ENCODE data around the gene CYP19A1. TPM values are rescaled to one million over a fixed set of nuclear protein-coding genes. Genes with fewer than 3 reads are reported as not detected.

Gene CYP19A1
- polyA plus RNA-seq (2013, experiment 1 of 2; ENCODE audit: insufficient read length): 0.19 TPM
- polyA plus RNA-seq (2013, experiment 2 of 2; ENCODE audit: insufficient read length): 0.22 TPM

DNA sequence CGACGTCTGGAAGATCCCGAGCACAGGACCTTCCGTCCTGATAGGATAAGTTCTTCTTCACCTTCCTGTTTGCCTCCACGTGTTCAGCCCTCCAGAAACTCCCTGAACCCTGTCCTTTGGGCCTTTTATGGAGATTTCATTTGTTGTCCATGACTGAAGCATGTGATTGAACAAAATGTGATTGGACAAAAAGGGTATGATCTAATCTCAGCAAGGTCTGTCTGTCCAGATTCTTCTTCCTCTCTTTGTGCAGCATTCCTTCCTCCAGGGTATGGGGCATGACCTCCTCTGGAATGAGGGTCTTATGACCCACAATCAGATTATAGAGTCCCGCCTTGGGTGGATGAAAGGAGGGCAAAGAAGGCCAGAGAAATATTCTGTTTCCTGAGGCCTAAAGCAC lies at the start of gene CYP19A1:
CYP19A1 (minus strand) TSS at position 101 of the 400 bp plus-strand sequence. CDS start 95,684 bp downstream, outside the sequence.
- no peak for DNase-seq

GRCh38 chr15:51387699-51388041 lies 49.3 kb upstream of the CYP19A1 start:
- no peak for DNase-seq

- DNase-seq: no peak
These were observed 48.7 kb upstream of the CYP19A1 start for GRCh38 chr15:51386960-51387698.

DNA sequence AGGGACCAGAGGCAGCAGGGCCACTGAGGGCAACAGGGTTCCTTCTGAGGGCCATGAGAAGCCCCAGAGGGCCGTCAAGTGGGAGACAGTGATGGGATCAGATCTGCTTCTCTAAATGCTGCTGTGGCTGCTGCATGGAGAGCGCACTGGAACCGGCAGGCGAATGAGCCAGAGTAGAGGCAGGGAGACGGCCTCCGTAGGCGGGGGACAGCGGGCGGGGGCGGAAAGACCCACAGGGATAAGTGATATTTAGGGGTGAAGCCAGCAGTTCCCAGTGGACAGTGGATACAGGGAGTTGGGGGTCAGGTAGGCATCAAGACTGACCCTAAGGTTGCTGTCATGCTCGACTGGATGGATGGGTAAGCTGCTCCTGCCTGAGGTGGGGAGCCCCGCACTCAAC lies 48.1 kb upstream of the CYP19A1 start:
- DNase-seq: no peak

GRCh38 chr15:51386029-51386428 lies 47.6 kb upstream of the CYP19A1 start:
- no peak for DNase-seq

DNA sequence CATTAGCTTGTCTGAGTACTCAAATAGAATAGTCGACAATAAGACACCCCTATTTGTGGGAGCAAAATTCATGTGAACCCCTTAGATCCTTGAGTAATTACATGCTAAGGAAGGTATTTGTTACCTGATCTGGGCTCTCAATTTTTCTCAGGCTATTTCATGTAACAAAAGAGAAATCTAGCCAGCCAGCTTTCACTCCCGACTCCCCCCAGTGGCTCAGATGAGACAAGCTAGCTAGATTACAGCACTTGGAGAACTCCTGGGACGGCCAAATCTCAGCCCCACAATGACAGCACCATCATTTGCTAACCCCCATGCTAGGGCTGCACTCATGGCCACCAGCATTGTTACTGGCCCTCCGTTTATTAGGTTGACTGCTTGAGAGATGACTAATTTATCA lies 44.4 kb upstream of the CYP19A1 start:
- peak; percentile 47 for DNase-seq

DNA sequence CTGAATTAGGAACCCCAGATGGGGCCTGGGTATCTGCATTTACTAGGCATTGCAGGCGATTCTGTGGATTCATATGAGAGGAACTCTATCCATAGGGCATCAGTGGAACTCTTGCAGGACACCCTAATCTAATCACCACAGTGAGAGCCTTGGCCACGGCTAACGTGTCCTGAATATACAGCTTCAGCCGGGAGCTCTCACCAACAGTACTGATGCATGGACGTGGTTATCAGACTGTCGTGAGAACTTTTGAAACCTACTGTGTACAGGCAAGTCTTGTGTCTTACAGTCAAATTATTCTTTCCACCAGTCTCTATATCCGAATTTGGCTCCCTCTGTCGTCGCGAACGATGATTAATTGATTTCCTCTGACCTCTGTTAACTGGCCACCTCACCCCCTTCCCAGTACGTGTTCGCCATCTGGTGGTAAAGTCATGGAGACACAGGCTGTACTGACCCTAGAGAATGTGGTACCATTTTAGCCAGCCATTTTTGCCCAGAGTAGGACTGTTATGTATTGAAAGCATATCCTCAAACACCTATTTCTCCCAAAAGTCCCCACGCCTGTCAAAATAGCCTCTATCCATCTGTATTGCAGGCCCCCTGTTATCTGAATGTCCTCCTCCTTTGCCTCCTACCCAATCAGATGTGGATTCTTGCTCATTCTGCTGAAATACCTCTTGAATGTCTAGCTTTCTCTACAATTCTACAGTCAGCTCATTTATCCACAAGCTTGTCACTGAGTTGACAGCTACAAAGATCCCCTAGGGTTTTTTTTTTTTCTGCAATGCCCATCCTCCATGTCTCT lies 42.8 kb upstream of the CYP19A1 start:
- DNase-seq: peak; percentile 69

GRCh38 chr15:51379390-51379789 lies 41.0 kb upstream of the CYP19A1 start:
- DNase-seq: no peak

DNA sequence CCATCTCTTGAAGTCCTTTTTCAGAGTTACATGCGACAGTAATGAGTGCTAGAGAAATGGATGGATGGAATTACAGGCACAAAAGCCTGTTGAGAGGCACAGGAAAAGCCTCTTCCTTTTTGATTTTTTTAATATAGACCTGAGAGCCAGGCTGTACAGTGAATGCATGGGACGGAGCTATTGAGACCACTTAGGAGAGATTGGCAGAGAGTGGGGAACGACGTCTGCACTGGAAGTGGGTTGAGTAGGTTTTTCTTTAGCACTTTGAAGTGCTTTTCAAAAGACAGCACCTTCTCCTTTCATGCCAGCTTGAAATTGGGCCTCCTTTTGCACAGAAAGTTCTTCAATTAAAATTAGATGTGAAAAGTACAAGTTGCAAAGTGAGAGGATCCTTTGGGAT lies 40.0 kb upstream of the CYP19A1 start:
- DNase-seq: no peak

GRCh38 chr15:51377038-51377786 lies 38.8 kb upstream of the CYP19A1 start:
- peak; percentile 43 for DNase-seq

DNA sequence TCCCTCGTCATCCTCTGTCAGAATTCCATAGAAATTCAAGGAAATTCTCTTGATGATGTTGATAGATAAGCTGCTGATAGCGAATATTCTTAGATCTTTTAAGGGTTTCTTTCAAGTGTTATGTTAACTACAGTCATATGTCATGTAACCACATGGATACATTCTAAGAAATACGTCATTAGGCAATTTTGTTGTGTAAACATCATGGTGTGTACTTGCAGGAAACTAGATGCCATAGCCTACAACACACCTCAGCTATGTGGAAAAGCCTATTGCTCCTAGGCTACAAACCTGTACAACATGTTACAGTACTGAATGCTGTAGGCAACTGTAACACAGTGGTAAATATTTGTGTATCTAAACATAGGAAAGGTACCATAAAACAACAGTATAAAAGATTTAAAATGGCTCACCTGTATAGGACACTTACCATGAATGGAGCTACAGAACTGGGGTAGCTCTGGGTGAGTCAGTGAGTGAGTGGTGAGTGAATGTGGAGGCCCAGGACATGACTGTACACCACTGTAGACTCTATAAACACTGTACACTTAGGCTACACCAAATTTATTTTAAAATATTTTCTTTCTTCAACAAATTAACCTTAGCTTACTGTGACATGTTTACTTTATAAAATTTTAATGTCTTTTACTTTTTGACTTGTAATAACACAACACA lies 37.7 kb upstream of the CYP19A1 start:
- peak; percentile 34 for DNase-seq

- no peak for DNase-seq
These were observed 35.7 kb upstream of the CYP19A1 start for GRCh38 chr15:51374131-51374530.

- DNase-seq: no peak
These were observed 32.9 kb upstream of the CYP19A1 start for GRCh38 chr15:51371266-51371665.

DNA sequence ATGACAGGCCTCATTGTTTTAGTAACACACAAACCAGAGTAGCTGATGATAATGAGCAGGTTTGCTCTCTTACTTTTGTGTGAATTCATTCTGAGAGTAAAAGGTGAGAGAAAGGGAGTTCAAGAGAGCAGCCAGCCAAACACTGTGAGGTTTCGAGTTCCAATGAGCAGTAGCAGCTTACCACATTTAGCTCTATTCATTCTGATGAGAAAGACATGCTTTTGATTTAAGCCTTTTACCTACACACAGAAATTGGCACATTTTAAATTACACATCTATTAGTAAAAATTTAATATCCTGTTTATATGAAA lies 31.0 kb upstream of the CYP19A1 start:
- DNase-seq: no peak

DNA sequence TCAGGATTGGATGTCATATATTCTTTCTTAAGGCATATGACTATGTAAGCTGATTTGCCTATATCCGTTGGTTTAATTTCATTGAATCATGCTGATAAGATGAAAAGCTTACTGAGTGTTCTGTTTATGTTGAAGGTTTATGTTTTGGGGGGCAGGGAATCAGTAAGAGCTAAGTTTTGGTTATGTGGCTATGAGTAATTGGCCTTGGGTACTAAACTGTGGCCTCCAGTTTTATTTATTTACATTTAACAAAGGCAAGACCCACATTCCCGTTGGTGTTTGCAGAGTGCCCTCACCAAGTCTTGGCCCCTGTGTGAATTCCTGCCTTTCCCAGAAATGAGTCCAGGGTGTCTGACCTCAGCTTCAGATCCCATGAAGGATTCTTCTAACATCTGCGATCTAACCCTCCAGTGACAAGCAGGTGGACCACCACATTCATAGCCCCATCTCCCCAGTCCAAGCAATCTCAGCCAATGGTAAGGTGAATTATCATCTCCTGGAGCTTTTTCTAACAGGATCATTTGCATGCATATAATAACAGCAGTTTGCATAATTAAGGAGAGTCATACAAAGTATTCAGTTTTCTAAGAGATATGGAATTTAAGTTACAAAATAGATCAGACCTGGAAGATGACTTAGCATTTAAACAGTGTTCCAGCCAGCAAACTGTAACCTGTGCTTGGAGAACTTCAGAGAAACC lies 30.5 kb upstream of the CYP19A1 start:
- DNase-seq: peak; percentile 35

DNA sequence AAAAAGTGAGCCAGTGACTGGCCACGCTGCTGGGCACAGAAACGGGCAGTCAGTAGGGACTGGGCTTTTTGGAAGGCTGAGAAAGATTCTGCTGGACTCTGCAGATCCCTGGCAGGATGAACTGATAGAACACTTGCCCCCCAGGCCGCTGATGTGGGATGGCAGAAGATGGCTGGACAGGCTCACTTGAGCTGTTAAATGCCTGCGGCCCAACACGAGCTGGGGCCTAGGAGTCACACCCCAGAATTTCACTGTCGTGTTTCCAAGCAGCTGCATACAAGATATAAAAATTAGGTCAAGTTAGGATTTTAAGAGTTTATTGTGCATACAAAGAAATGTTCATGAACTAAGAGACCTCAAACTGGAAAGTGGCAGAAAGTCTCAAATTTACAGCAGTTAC lies 29.9 kb upstream of the CYP19A1 start:
- no peak for DNase-seq

- DNase-seq: no peak
These were observed 29.1 kb upstream of the CYP19A1 start for GRCh38 chr15:51367322-51367976.

DNA sequence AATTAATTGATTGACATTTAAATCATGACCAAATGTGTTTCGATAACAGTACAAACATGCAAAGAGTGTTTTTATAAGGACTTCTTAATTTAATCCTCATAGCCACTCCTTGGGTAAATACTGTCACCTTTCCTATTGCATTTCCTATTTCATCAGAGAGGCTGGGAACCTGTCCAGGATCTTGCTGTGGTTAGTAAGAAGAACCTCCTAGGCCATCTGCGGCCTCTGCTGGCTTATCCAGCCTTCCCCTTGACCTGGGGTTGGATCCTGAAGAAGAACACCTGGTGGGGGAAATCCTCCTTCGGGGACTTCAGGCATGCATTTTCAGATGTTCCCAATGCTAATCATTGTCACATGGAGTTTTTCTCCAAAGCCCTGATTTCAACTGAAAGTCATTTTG lies 28.5 kb upstream of the CYP19A1 start:
- DNase-seq: peak; percentile 28

GRCh38 chr15:51366071-51366470 lies 27.7 kb upstream of the CYP19A1 start:
- no peak for DNase-seq

- DNase-seq: no peak
These were observed 27.0 kb upstream of the CYP19A1 start for GRCh38 chr15:51365417-51365816.

GRCh38 chr15:51363383-51363782 lies 25.0 kb upstream of the CYP19A1 start:
- no peak for DNase-seq

DNA sequence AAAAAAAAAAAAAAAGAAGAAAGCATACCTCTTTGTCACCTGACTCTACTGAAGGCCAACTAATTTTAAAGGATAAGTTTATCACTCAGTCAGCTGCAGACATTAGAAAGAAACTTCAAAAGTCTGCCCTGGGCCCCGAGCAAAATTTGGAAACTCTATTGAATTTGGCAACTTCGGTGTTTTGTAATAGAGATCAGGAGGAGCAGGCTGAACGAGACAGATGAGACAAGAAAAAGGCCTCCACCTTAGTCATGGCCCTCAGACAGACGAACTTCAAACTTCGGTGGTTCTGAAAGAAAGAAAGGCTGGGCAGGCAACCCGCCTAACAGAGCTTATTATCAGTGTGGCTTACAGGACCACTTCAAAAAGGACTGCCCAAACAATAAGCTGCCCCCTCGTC lies 21.6 kb upstream of the CYP19A1 start:
- no peak for DNase-seq

Data from fibroblast of skin of abdomen (primary cell).